Measurements from ENCODE around the gene ISG15.

Gene ISG15

GRCh38 chr1:1013922-1014648, 788 bp downstream of the ISG15 start:
- TF ChIP-seq YY1 (IDR thresholded peaks at IDR 0.05; ENCODE audit: low read depth) (no peak), CEBPB (IDR thresholded peaks at IDR 0.05) (no peak), NFIC (IDR thresholded peaks at IDR 0.05) (no peak), TAF1 (IDR thresholded peaks at IDR 0.05; ENCODE audit: low read depth) (no peak), EGR1 (IDR thresholded peaks at IDR 0.05) (no peak), FOXM1 (IDR thresholded peaks at IDR 0.05; ENCODE audit: borderline replicate concordance, low read depth) (no peak), ZBTB7A (IDR thresholded peaks at IDR 0.05; ENCODE audit: low read depth) (no peak), USF1 (IDR thresholded peaks at IDR 0.05) (no peak), TCF12 (IDR thresholded peaks at IDR 0.05; ENCODE audit: low read depth) (no peak), TEAD4 (IDR thresholded peaks at IDR 0.05) (no peak), EP300 (IDR thresholded peaks at IDR 0.05; ENCODE audit: borderline replicate concordance) (no peak), RAD21 (IDR thresholded peaks at IDR 0.05; ENCODE audit: low read depth) (no peak), CREB1 (IDR thresholded peaks at IDR 0.05; ENCODE audit: low read depth) (no peak)

DNA sequence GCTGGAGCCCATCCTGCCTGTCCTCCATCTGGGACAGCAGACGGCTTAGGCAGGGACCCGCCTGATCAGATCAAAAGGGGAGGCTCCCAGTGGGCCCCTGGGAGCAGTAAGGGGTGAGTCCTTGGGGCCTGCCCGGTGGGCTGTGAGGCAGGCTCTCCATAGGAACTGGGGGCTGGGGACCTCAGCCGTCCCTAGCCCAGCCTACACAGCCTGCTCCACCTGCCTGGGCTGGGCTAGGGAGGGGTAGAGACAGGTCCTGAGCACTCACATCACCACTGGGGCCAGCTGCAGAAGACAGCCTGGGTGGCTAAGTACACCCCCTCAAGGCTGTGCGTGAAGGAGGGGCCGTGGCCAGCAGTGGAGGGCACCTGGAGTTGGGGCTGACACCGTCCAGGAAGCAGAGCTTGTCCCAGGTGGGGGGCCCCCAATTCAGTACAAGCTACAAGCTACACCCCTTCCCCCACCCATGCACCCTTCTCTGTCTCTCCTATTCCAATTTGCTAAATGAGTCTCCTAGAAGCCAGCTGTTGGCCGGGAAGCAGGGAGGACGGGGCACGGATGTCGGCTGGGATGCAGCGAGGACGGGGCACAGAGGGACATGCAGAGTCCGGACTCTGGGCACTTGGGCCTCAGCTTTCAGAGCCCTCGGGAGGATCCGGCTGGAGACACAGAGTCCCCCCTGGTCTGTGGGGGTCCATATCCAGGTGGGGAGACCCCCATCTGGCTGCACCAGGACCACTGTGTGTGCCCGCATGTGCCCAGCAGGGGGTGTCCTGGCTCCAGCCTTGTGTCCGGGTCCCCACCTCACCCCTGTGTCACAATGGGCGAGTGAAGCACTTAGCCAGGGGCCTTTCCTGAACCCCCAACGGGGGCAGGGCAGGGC, 1.7 kb downstream of the ISG15 start:
- no peak for TF ChIP-seq MAX (IDR thresholded peaks at IDR 0.05)
- TF ChIP-seq, protein P1, sequence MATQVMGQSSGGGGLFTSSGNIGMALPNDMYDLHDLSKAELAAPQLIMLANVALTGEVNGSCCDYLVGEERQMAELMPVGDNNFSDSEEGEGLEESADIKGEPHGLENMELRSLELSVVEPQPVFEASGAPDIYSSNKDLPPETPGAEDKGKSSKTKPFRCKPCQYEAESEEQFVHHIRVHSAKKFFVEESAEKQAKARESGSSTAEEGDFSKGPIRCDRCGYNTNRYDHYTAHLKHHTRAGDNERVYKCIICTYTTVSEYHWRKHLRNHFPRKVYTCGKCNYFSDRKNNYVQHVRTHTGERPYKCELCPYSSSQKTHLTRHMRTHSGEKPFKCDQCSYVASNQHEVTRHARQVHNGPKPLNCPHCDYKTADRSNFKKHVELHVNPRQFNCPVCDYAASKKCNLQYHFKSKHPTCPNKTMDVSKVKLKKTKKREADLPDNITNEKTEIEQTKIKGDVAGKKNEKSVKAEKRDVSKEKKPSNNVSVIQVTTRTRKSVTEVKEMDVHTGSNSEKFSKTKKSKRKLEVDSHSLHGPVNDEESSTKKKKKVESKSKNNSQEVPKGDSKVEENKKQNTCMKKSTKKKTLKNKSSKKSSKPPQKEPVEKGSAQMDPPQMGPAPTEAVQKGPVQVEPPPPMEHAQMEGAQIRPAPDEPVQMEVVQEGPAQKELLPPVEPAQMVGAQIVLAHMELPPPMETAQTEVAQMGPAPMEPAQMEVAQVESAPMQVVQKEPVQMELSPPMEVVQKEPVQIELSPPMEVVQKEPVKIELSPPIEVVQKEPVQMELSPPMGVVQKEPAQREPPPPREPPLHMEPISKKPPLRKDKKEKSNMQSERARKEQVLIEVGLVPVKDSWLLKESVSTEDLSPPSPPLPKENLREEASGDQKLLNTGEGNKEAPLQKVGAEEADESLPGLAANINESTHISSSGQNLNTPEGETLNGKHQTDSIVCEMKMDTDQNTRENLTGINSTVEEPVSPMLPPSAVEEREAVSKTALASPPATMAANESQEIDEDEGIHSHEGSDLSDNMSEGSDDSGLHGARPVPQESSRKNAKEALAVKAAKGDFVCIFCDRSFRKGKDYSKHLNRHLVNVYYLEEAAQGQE (IDR thresholded peaks at IDR 0.05; ENCODE audit: low read depth): no peak
- TF ChIP-seq RAD21 (IDR thresholded peaks at IDR 0.05; ENCODE audit: low read depth): peak; percentile 50; the same call in 1 of the 2 replicates
- no peak for TF ChIP-seq TEAD4 (IDR thresholded peaks at IDR 0.05)
- no peak for TF ChIP-seq USF1 (IDR thresholded peaks at IDR 0.05)
- TF ChIP-seq YY1 (IDR thresholded peaks at IDR 0.05; ENCODE audit: low read depth): no peak
- TF ChIP-seq TCF12 (IDR thresholded peaks at IDR 0.05; ENCODE audit: low read depth): no peak
- TF ChIP-seq TAF1 (IDR thresholded peaks at IDR 0.05; ENCODE audit: low read depth): no peak

DNA sequence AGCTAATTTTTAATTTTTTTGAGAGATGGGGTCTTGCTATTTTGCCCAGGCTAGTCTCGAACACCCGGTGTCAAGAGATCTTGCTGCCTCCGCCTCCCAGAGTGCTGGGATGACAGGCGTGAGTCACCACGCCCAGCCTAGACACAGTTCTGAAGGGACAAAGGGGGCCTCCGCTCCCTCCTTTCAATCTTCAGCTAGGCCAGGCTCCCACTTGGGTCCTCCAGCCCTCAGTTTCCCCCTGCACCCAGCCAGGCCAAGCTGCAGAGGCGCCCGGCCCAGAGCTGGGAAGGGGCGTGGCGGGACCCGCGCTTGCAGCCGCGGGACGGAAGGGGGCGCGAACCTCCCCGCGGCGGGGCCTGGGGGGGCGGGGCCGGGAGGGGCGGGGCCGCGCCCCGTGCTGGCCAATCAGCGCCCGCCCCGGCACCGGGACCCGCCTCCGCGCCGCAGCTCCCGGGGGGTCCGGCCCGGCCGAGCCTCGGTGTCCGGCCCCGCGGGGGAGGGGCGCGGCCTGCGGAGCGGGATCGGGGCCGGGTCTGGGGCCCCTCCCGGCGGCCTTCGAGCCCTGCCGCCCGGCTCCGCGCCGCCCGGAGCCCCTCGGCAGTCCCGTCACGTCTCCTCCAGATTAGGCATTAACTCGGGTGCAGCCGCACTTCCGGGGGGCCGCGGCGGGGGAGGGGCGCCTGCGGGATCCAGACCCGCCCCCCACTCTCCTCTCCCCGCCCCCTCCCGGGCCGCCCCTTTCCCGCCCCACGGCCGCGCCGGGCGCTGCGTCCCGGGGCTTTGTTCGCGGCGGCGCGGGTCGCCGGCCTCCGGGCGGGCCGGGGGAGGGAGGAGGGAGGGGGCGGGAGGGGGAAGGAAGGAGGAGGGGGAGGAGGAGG, 6.1 kb downstream of the ISG15 start:
- TF ChIP-seq TCF12 (IDR thresholded peaks at IDR 0.05; ENCODE audit: low read depth) (no peak), MAX (IDR thresholded peaks at IDR 0.05) (no peak), ZBTB7A (IDR thresholded peaks at IDR 0.05; ENCODE audit: low read depth) (peak; percentile 45; the same call in 1 of the 2 replicates)

DNA sequence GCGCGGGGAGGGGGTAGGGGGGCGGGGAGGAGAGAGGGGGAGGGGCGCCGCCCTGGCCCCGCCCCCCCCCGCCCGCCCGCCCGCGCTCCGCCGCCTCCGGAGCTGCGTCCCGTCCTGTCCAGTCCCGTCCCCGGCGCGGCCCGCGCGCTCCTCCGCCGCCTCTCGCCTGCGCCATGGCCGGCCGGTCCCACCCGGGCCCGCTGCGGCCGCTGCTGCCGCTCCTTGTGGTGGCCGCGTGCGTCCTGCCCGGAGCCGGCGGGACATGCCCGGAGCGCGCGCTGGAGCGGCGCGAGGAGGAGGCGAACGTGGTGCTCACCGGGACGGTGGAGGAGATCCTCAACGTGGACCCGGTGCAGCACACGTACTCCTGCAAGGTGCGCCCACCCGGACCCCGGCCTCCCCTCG, 6.7 kb downstream of the ISG15 start, which contains the start of gene AGRN:
TSS of gene AGRN (plus strand) at position 121 of the 405 bp plus-strand sequence. CDS start at position 174, 53 bp downstream.
- TF ChIP-seq CEBPB (IDR thresholded peaks at IDR 0.05): no peak
- TF ChIP-seq MAX (IDR thresholded peaks at IDR 0.05): peak; percentile 14; the same call in 1 of the 2 replicates

DNA sequence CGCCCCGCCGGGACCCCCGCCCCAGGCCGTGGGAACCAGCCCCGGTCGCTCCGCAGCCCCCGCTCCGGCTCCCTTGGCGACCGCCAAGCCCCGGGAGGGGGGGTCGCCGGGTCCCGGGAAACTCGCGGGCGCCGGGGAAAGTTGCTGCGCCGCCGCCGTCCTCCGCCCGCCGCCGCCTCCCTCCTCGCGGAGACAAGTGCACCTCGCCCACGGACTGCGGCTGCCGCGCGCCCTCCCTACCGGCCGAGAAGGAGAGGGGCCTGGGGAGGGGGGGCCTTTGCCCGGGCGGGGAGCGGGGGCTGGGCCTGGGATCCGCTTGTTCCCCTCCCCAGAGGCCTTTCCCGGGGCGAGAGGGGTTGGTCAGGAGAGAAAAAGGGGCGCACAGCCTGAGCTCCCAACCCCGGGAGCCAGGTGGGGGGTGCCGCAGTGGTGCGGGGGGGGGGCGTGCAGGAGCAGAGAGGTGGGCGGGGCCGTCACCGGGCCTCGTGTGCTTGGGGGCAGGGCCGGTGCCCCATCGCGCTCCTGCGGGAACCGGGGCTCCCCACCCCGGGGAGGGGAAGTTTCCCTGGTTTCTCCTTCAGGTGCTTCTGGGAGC, 7.2 kb downstream of the ISG15 start:
- TF ChIP-seq CEBPB (IDR thresholded peaks at IDR 0.05) (no peak), MAX (IDR thresholded peaks at IDR 0.05) (no peak), EGR1 (IDR thresholded peaks at IDR 0.05) (peak; percentile 23; the same call in 1 of the 2 replicates), ZBTB7A (IDR thresholded peaks at IDR 0.05; ENCODE audit: low read depth) (0 out of 2 replicates have a peak, but pooled peaks have one; percentile 31), TAF1 (IDR thresholded peaks at IDR 0.05; ENCODE audit: low read depth) (no peak)

All from Ishikawa (cell line).